K562 (cell line): ENCODE measurements around the gene IRF4.

Experiments
- CREBBP ChIP-seq: IDR thresholded peaks from one replicate; pipeline ENCODE4 v1.6.1; 2012; ENCODE audit warnings: low read depth, mild to moderate bottlenecking, control low read depth, inconsistent platforms, low read length
- EGR1 ChIP-seq: fragments of 450-650 bp; conservative IDR thresholded peaks from 2 replicates; pipeline ENCODE4 v1.6.1; 2017; ENCODE audit warnings: mild to moderate bottlenecking
- ETV6 ChIP-seq, 3 experiments: fragments of 150-350 bp in 1 of 3; sonication (generic) in 1 of 3; formaldehyde crosslinking in 1 of 3; IDR thresholded peaks; 2 replicates each; pipeline versions ENCODE4 v1.6.1 to v1.8.0; 2014 to 2022; ENCODE audit warnings: borderline replicate concordance in 2 of 3, low read depth in 2 of 3, antibody characterized with exemption in 1 of 3, low read length in 1 of 3, mild to moderate bottlenecking in 1 of 3, missing genetic modification reagents in 1 of 3
- FOXJ3 ChIP-seq: sonication (generic); formaldehyde crosslinking; IDR thresholded peaks from 2 replicates; pipeline ENCODE4 v1.4.0; 2020; ENCODE audit warnings: mild to moderate bottlenecking, missing genetic modification reagents
- HDAC2 ChIP-seq: fragments of 450-650 bp; IDR thresholded peaks from 2 replicates; pipeline ENCODE4 v1.6.1; 2016; ENCODE audit warnings: mild to moderate bottlenecking
- MAFG ChIP-seq: fragments of 450-650 bp; conservative IDR thresholded peaks from 2 replicates; pipeline ENCODE4 v1.6.1; 2016; ENCODE audit warnings: missing genetic modification characterization, missing compliant biosample characterization
- PHTF2 ChIP-seq: fragments of 250-450 bp; sonication (Bioruptor Pico); IDR thresholded peaks from 2 replicates; pipeline ENCODE4 v1.5.0; 2021; ENCODE audit warnings: mild to moderate bottlenecking
- SAFB2 ChIP-seq: fragments of 200-400 bp; formaldehyde crosslinking; IDR thresholded peaks from 2 replicates; pipeline ENCODE4 v1.6.1; 2018; ENCODE audit warnings: borderline replicate concordance, low read length, low read depth, moderate library complexity; ENCODE audit not compliant: severe bottlenecking
- ZFX ChIP-seq: sonication (generic); formaldehyde crosslinking; IDR thresholded peaks from 2 replicates; pipeline ENCODE4 v1.8.0; 2022; ENCODE audit warnings: mild to moderate bottlenecking, missing genetic modification reagents, moderate library complexity
- TF ChIP-seq, protein P1 (sequence below), 2 experiments: fragments of 450-650 bp; IDR thresholded peaks; 2 replicates each; pipeline ENCODE4 v1.6.1; 2018; ENCODE audit warnings: mild to moderate bottlenecking in 2 of 2, low read depth in 1 of 2; ENCODE audit not compliant: partially characterized antibody in 2 of 2
- TF ChIP-seq, protein P2 (sequence below), 2 experiments: fragments of 200-800 bp in 1 of 2; sonication (Bioruptor generic) in 1 of 2; sonication (generic) in 1 of 2; formaldehyde crosslinking in 1 of 2; IDR thresholded peaks in 1 of 2; conservative IDR thresholded peaks in 1 of 2; 2 replicates each; pipeline versions ENCODE4 v1.5.0 to v1.6.1; 2016 to 2020; ENCODE audit warnings: missing compliant biosample characterization in 1 of 2, missing genetic modification characterization in 1 of 2, missing genetic modification reagents in 1 of 2
- TF ChIP-seq, protein P3 (sequence below): fragments of 200-600 bp; sonication (generic); IDR thresholded peaks from one replicate; pipeline ENCODE4 v1.6.1; 2012; ENCODE audit warnings: mild to moderate bottlenecking, low read depth, low read length, inconsistent platforms
- TF ChIP-seq, protein P4 (sequence below), 3 experiments: IDR thresholded peaks in 2 of 3; conservative IDR thresholded peaks in 1 of 3; 2 replicates each; pipeline ENCODE4 v1.5.1; 2011 to 2012; ENCODE audit warnings: low read length in 3 of 3, mild to moderate bottlenecking in 3 of 3, control low read depth in 2 of 3, improper control_type of control experiment in 1 of 3, inconsistent platforms in 1 of 3, low read depth in 1 of 3, mixed read lengths in 1 of 3, moderate library complexity in 1 of 3; ENCODE audit not compliant: insufficient read depth in 2 of 3

DNA sequence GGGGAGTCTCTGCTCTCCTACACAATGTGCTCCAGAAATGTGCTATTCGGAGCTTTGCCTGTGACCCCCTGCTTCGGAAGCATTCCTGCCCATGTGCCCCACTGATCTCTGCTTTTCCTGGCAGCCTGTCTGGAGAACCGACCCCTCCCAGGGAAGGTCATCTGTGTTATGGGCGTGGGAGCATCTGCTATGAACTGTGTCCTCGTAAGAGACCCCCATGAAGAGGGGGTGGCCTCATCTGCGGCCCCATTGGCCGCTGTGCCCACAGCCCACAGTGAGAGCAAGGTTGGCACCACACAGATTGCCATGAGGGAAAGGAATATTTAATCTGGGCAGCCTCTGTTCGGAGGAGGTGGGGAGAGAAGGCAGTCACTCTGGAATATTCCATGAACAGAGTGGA lies 32.7 kb upstream of the IRF4 start:
- TF ChIP-seq ZFX (CRISPR knock-in tag) (no peak), PHTF2 (CRISPR knock-in tag) (no peak), MAFG (tag) (no peak), HDAC2 (no peak), CREBBP (no peak), FOXJ3 (no peak), SAFB2 (no peak), ETV6 (IDR thresholded peaks at IDR 0.05; ENCODE audit: borderline replicate concordance in 1 of 2, low read depth in 2 of 2, low read length in 1 of 2) (no peak), ETV6 (CRISPR knock-in tag; IDR thresholded peaks at IDR 0.05; ENCODE audit: borderline replicate concordance) (no peak), EGR1 (no peak)
- TF ChIP-seq, protein P1, sequence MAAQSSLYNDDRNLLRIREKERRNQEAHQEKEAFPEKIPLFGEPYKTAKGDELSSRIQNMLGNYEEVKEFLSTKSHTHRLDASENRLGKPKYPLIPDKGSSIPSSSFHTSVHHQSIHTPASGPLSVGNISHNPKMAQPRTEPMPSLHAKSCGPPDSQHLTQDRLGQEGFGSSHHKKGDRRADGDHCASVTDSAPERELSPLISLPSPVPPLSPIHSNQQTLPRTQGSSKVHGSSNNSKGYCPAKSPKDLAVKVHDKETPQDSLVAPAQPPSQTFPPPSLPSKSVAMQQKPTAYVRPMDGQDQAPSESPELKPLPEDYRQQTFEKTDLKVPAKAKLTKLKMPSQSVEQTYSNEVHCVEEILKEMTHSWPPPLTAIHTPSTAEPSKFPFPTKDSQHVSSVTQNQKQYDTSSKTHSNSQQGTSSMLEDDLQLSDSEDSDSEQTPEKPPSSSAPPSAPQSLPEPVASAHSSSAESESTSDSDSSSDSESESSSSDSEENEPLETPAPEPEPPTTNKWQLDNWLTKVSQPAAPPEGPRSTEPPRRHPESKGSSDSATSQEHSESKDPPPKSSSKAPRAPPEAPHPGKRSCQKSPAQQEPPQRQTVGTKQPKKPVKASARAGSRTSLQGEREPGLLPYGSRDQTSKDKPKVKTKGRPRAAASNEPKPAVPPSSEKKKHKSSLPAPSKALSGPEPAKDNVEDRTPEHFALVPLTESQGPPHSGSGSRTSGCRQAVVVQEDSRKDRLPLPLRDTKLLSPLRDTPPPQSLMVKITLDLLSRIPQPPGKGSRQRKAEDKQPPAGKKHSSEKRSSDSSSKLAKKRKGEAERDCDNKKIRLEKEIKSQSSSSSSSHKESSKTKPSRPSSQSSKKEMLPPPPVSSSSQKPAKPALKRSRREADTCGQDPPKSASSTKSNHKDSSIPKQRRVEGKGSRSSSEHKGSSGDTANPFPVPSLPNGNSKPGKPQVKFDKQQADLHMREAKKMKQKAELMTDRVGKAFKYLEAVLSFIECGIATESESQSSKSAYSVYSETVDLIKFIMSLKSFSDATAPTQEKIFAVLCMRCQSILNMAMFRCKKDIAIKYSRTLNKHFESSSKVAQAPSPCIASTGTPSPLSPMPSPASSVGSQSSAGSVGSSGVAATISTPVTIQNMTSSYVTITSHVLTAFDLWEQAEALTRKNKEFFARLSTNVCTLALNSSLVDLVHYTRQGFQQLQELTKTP (IDR thresholded peaks at IDR 0.05; ENCODE audit: low read depth in 1 of 2, partially characterized antibody in 2 of 2) = no peak
- TF ChIP-seq, protein P2, sequence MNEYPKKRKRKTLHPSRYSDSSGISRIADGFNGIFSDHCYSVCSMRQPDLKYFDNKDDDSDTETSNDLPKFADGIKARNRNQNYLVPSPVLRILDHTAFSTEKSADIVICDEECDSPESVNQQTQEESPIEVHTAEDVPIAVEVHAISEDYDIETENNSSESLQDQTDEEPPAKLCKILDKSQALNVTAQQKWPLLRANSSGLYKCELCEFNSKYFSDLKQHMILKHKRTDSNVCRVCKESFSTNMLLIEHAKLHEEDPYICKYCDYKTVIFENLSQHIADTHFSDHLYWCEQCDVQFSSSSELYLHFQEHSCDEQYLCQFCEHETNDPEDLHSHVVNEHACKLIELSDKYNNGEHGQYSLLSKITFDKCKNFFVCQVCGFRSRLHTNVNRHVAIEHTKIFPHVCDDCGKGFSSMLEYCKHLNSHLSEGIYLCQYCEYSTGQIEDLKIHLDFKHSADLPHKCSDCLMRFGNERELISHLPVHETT (CRISPR knock-in tag; conservative IDR thresholded peaks at IDR 0.05 in 1 of 2, IDR thresholded peaks at IDR 0.05 in 1 of 2) = no peak
- TF ChIP-seq, protein P3, sequence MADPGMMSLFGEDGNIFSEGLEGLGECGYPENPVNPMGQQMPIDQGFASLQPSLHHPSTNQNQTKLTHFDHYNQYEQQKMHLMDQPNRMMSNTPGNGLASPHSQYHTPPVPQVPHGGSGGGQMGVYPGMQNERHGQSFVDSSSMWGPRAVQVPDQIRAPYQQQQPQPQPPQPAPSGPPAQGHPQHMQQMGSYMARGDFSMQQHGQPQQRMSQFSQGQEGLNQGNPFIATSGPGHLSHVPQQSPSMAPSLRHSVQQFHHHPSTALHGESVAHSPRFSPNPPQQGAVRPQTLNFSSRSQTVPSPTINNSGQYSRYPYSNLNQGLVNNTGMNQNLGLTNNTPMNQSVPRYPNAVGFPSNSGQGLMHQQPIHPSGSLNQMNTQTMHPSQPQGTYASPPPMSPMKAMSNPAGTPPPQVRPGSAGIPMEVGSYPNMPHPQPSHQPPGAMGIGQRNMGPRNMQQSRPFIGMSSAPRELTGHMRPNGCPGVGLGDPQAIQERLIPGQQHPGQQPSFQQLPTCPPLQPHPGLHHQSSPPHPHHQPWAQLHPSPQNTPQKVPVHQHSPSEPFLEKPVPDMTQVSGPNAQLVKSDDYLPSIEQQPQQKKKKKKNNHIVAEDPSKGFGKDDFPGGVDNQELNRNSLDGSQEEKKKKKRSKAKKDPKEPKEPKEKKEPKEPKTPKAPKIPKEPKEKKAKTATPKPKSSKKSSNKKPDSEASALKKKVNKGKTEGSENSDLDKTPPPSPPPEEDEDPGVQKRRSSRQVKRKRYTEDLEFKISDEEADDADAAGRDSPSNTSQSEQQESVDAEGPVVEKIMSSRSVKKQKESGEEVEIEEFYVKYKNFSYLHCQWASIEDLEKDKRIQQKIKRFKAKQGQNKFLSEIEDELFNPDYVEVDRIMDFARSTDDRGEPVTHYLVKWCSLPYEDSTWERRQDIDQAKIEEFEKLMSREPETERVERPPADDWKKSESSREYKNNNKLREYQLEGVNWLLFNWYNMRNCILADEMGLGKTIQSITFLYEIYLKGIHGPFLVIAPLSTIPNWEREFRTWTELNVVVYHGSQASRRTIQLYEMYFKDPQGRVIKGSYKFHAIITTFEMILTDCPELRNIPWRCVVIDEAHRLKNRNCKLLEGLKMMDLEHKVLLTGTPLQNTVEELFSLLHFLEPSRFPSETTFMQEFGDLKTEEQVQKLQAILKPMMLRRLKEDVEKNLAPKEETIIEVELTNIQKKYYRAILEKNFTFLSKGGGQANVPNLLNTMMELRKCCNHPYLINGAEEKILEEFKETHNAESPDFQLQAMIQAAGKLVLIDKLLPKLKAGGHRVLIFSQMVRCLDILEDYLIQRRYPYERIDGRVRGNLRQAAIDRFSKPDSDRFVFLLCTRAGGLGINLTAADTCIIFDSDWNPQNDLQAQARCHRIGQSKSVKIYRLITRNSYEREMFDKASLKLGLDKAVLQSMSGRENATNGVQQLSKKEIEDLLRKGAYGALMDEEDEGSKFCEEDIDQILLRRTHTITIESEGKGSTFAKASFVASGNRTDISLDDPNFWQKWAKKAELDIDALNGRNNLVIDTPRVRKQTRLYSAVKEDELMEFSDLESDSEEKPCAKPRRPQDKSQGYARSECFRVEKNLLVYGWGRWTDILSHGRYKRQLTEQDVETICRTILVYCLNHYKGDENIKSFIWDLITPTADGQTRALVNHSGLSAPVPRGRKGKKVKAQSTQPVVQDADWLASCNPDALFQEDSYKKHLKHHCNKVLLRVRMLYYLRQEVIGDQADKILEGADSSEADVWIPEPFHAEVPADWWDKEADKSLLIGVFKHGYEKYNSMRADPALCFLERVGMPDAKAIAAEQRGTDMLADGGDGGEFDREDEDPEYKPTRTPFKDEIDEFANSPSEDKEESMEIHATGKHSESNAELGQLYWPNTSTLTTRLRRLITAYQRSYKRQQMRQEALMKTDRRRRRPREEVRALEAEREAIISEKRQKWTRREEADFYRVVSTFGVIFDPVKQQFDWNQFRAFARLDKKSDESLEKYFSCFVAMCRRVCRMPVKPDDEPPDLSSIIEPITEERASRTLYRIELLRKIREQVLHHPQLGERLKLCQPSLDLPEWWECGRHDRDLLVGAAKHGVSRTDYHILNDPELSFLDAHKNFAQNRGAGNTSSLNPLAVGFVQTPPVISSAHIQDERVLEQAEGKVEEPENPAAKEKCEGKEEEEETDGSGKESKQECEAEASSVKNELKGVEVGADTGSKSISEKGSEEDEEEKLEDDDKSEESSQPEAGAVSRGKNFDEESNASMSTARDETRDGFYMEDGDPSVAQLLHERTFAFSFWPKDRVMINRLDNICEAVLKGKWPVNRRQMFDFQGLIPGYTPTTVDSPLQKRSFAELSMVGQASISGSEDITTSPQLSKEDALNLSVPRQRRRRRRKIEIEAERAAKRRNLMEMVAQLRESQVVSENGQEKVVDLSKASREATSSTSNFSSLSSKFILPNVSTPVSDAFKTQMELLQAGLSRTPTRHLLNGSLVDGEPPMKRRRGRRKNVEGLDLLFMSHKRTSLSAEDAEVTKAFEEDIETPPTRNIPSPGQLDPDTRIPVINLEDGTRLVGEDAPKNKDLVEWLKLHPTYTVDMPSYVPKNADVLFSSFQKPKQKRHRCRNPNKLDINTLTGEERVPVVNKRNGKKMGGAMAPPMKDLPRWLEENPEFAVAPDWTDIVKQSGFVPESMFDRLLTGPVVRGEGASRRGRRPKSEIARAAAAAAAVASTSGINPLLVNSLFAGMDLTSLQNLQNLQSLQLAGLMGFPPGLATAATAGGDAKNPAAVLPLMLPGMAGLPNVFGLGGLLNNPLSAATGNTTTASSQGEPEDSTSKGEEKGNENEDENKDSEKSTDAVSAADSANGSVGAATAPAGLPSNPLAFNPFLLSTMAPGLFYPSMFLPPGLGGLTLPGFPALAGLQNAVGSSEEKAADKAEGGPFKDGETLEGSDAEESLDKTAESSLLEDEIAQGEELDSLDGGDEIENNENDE = no peak
- TF ChIP-seq, protein P4, sequence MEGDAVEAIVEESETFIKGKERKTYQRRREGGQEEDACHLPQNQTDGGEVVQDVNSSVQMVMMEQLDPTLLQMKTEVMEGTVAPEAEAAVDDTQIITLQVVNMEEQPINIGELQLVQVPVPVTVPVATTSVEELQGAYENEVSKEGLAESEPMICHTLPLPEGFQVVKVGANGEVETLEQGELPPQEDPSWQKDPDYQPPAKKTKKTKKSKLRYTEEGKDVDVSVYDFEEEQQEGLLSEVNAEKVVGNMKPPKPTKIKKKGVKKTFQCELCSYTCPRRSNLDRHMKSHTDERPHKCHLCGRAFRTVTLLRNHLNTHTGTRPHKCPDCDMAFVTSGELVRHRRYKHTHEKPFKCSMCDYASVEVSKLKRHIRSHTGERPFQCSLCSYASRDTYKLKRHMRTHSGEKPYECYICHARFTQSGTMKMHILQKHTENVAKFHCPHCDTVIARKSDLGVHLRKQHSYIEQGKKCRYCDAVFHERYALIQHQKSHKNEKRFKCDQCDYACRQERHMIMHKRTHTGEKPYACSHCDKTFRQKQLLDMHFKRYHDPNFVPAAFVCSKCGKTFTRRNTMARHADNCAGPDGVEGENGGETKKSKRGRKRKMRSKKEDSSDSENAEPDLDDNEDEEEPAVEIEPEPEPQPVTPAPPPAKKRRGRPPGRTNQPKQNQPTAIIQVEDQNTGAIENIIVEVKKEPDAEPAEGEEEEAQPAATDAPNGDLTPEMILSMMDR (IDR thresholded peaks at IDR 0.05 in 2 of 3, conservative IDR thresholded peaks at IDR 0.05 in 1 of 3; ENCODE audit: insufficient read depth in 2 of 3, low read depth in 1 of 3, low read length in 3 of 3) = no peak
